Thoracic aorta endothelial cell (primary cell): ENCODE measurements around the gene BAZ1A. TPM values are rescaled to one million over a fixed set of nuclear protein-coding genes. Genes with fewer than 3 reads are reported as not detected.

Experiments used
- small RNA-seq: library from RNA; depleted of rRNA; stranded (forward); fragments of <200 nt; gene quantifications from one replicate; pipeline ENCODE3, GENCODE V24; 2012
- total RNA-seq: library from RNA; depleted of rRNA; stranded (reverse); fragments of >200 nt; gene quantifications from 2 replicates; pipeline ENCODE4 v1.2.3, GENCODE V29; 2012

The BAZ1A gene, protein sequence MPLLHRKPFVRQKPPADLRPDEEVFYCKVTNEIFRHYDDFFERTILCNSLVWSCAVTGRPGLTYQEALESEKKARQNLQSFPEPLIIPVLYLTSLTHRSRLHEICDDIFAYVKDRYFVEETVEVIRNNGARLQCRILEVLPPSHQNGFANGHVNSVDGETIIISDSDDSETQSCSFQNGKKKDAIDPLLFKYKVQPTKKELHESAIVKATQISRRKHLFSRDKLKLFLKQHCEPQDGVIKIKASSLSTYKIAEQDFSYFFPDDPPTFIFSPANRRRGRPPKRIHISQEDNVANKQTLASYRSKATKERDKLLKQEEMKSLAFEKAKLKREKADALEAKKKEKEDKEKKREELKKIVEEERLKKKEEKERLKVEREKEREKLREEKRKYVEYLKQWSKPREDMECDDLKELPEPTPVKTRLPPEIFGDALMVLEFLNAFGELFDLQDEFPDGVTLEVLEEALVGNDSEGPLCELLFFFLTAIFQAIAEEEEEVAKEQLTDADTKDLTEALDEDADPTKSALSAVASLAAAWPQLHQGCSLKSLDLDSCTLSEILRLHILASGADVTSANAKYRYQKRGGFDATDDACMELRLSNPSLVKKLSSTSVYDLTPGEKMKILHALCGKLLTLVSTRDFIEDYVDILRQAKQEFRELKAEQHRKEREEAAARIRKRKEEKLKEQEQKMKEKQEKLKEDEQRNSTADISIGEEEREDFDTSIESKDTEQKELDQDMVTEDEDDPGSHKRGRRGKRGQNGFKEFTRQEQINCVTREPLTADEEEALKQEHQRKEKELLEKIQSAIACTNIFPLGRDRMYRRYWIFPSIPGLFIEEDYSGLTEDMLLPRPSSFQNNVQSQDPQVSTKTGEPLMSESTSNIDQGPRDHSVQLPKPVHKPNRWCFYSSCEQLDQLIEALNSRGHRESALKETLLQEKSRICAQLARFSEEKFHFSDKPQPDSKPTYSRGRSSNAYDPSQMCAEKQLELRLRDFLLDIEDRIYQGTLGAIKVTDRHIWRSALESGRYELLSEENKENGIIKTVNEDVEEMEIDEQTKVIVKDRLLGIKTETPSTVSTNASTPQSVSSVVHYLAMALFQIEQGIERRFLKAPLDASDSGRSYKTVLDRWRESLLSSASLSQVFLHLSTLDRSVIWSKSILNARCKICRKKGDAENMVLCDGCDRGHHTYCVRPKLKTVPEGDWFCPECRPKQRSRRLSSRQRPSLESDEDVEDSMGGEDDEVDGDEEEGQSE (N-terminal part only)
- 71.7 and 81.3 TPM in 2 replicates for total RNA-seq

DNA sequence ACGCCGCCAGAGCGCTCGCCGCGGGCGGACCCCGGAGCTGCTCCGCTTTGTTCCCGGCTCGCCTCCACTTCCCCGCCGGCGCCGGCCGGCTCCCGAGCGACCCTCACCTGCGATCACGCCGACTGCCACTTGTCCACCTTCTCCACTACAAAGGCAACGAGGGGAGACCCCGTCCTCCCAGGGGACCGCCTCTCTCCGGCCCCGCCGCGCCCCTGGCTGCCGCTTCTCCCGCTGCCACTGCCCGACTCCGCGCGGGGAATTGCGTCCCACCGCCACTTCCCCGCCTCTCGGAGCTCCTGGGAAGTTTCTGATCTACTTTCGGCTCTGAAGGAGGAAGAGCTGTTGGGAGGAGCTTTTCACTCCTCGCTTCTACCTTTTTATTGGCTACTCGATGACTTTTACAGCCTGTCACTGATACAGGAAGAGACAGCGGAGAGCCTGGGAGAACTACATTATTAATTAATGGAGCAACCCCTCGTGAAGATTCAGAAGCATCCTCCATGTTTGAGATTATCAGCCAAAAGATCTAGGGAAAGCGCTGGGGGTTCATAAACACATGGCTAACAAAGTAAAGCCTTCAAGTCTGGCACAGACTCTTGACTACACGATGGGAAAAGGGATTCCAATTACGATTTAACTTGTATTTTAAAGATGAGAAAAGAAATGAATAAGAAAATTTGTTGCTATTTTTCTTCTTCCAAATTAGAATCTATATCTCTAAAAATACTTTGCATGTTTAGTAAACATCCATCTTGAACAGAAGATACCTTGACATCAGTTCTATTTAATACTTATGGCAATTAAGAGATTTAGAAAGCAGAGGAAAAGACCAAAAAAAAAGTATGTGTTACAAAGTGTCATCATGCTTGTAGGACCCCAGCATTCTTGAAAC is at the start of gene BAZ1A:
Gene BAZ1A (minus strand): TSS at position 330 of the 892 bp plus-strand sequence. CDS start 756 bp downstream, outside the sequence.

DNA sequence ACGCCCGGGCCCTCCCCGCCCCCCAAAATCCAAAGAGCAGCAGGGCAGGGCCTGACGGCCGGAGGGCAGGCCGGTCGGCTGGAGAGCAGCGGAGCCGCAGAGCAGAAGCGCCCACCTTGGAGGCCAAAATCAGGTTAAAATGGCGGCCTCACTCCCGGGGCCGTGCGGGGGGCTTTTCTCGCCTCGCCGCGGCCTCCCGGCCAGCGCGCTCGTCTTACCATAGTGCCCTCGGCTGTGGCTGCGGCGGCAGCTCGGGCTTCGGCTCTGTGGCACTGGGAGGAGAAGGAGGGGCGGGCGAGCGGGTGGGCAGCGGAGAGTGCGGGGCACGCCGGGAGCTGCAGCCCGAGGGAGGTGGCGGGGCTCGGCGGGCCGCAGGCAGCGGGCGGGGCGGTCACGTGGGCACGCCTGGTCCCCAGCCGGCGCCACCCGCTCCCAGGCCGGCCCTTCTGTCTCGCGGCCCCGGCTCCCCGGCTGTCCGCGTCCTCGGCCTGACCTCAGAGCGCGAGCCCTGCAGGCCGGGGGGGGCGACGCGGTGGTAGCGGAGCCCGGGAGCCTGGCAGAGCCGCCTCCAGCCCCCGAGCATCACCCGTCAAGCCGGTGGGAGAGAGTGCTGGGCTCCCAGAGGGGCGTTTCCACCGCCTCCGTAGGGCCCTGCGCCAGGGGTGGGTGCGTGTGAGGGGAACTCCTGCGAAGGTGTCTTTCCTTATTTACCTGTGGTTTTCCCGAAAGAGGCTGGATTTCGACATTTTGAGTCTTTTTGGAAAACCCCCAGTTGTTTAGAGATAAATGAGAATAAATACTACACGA is 160.6 kb downstream of the BAZ1A start, which contains the start of gene CFL2:
Gene CFL2 (minus strand): TSS at position 274 of the 807 bp plus-strand sequence. CDS start 53 bp downstream, at position 221.

Small RNA genes lying within 50 kb of the gene (small RNA-seq; reads per million reads assigned to genes)
- gene AL121603.1, result not detected
- gene RNU7-41P, result not detected

Other genes starting within 250 kb of the BAZ1A start
- 190 and 224 TPM in 2 replicates for gene SNX6, start 245.2 kb downstream of the BAZ1A start, total RNA-seq
- gene CFL2, start 160.8 kb downstream of the BAZ1A start, total RNA-seq, result 103 and 108 TPM in 2 replicates
- 87.2 and 109 TPM in 2 replicates for gene SRP54, start 107.6 kb upstream of the BAZ1A start, total RNA-seq
- 28.1 and 36.2 TPM in 2 replicates for gene FAM177A1, start 170.9 kb upstream of the BAZ1A start, total RNA-seq
- 51.6 and 53.5 TPM in 2 replicates for gene PPP2R3C, start 246.6 kb upstream of the BAZ1A start, total RNA-seq
- gene PRORP, start 247.2 kb upstream of the BAZ1A start, total RNA-seq, result 49.3 and 55.1 TPM in 2 replicates